Spleen (tissue), 13 donors: Measurements from ENCODE around the gene DPYSL5. TPM values are rescaled to one million over a fixed set of nuclear protein-coding genes. Genes with fewer than 3 reads are reported as not detected.

Experiments
- DNase-seq: peaks from one replicate; pipeline ENCODE4 v3.0.0-alpha.2; 2020
- H3K27ac ChIP-seq, 8 donors: fragments of 200-600 bp; sonication (generic) in 7 of 8; 1 replicate in 4 of 8; 2 replicates in 4 of 8; pipeline versions ENCODE4 v1.5.0 to v1.8.0; 2016 to 2021; ENCODE audit warnings: inconsistent platforms in 4 of 8, mild to moderate bottlenecking in 4 of 8, moderate library complexity in 1 of 8
- H3K27me3 ChIP-seq, 7 donors: fragments of 200-600 bp; sonication (generic) in 6 of 7; replicated peaks in 1 of 7; 1 replicate in 4 of 7; 2 replicates in 3 of 7; pipeline versions ENCODE4 v1.5.0 to v1.8.0; 2016 to 2021; ENCODE audit warnings: inconsistent platforms in 3 of 7, mild to moderate bottlenecking in 1 of 7
- H3K36me3 ChIP-seq, 6 donors: fragments of 200-600 bp; sonication (generic) in 5 of 6; 1 replicate in 4 of 6; 2 replicates in 2 of 6; pipeline versions ENCODE4 v1.5.0 to v1.8.0; 2016 to 2021; ENCODE audit warnings: inconsistent platforms in 2 of 6
- H3K4me1 ChIP-seq, 6 donors: fragments of 200-600 bp; sonication (generic) in 5 of 6; 1 replicate in 3 of 6; 2 replicates in 3 of 6; pipeline versions ENCODE4 v1.5.0 to v1.8.0; 2016 to 2021; ENCODE audit warnings: inconsistent platforms in 3 of 6
- H3K4me3 ChIP-seq, 8 donors: fragments of 200-600 bp; sonication (generic) in 7 of 8; 1 replicate in 4 of 8; 2 replicates in 4 of 8; pipeline versions ENCODE4 v1.5.0 to v1.8.0; 2016 to 2021; ENCODE audit warnings: inconsistent platforms in 4 of 8, mild to moderate bottlenecking in 4 of 8, moderate library complexity in 2 of 8
- H3K9me3 ChIP-seq, 8 donors: fragments of 200-600 bp; sonication (generic) in 7 of 8; 1 replicate in 4 of 8; 2 replicates in 4 of 8; pipeline versions ENCODE4 v1.5.0 to v1.8.0; 2016 to 2021; ENCODE audit warnings: inconsistent platforms in 4 of 8
- CTCF ChIP-seq, 11 experiments: fragments of 200-600 bp in 7 of 11; fragments of 450-650 bp in 4 of 11; sonication (generic) in 4 of 11; IDR thresholded peaks in 8 of 11; conservative IDR thresholded peaks in 3 of 11; 1 replicate in 7 of 11; 2 replicates in 4 of 11; pipeline versions ENCODE4 v1.4.0 to v1.8.0; 2016 to 2021; ENCODE audit warnings: antibody characterized with exemption in 11 of 11, inconsistent platforms in 4 of 11, mild to moderate bottlenecking in 1 of 11
- POLR2A ChIP-seq, 3 donors: fragments of 450-650 bp; IDR thresholded peaks; one replicate each; pipeline ENCODE4 v1.5.1; 2017; ENCODE audit warnings: antibody characterized with exemption in 3 of 3, mild to moderate bottlenecking in 1 of 3
- POLR2AphosphoS5 ChIP-seq, 3 donors: sonication (generic); formaldehyde crosslinking; IDR thresholded peaks; one replicate each; pipeline ENCODE4 v1.5.1; 2017; ENCODE audit warnings: antibody characterized with exemption in 3 of 3
- WGBS, 5 donors: extraction: QIAGEN DNeasy Blood & Tissue Kit in 3 of 5; methylation state at CpG; one replicate each; pipeline versions ENCODE4 v1.1.5 to v1.1.7; 2013 to 2018; 5-methylcytosine and 5-hydroxymethylcytosine counted together
- intact Hi-C: fragments of 100-400 bp; cut with DNase I; formaldehyde crosslinking; loops from one replicate; pipeline ENCODE4 v1.15.0; 2023; ENCODE audit warnings: low total_unique reads
- long read RNA-seq, 2 donors: transcript quantifications; one replicate each; lab custom pipeline, GENCODE V29; 2026
- polyA plus RNA-seq, 3 donors: library from polyadenylated mRNA; stranded (reverse); fragments of 200-250 nt; gene quantifications; one replicate each; pipeline ENCODE4 v1.2.1, GENCODE V29; 2013
- total RNA-seq, 7 donors: library from RNA; depleted of rRNA in 3 of 7; stranded (reverse); fragments of >200 nt in 3 of 7; fragmentation: NEBNext Ultra II Directional in 4 of 7; extraction: Animal tissue kit (Norgen Biotek cat#: 25700) in 4 of 7; gene quantifications; one replicate each; pipeline versions ENCODE4 v1.1.0 to v1.2.1, GENCODE V29; 2016 to 2021
- donor health status: healthy with polysubstance abuse.
- donor health status: DM: no; HTN: no; CAD: no; lungs with moderate emphysema.
- donor health status: DM: no; HTN: no; CAD: no.
- donor health status: Bipolar disorder and iron deficiency.
- donor health status: healthy.
- donor health status: DM: no; HTN: no; CAD: no.
- donor health status: DM: yes; HTN: yes; CAD: no.

Gene DPYSL5
- total RNA-seq (under 1 TPM in 1 of 7 donors, not detected in 6; 0.07 TPM), polyA plus RNA-seq (under 1 TPM in 2 of 3 donors, not detected in 1; 0.02 TPM)
- long read RNA-seq, donor 1, partial matches to known transcripts = 0 of 7 reads
- long read RNA-seq, donor 1, other reads (novel, unspliced or antisense) = 7 of 7 reads
- long read RNA-seq, donor 2 = 0 reads

- H3K4me1 ChIP-seq = peaks cover 35 to 47% (median 39%) of the 10 kb centered on the region in 6 donors
- peaks cover 17 to 98% (median 65%) of the 10 kb centered on the region in 7 donors for H3K27me3 ChIP-seq
- no peak within 1 kb of the TSS for H3K27ac ChIP-seq
- intact Hi-C loops = loop anchor here (2.0 kb wide), 1 partner anchor 95 kb away; no protein-coding TSS in a partner anchor
- WGBS, 5 donors = 0 to 1% (median 1%) methylated on average over 4 to 83 of the region's 83 CpGs
- peak within 1 kb of the TSS; percentile 12 to 70 (median 39) for H3K4me3 ChIP-seq
- no peak for TF ChIP-seq POLR2AphosphoS5 (IDR thresholded peaks at IDR 0.05)
- TF ChIP-seq CTCF (IDR thresholded peaks at IDR 0.05 in 8 of 11, conservative IDR thresholded peaks at IDR 0.05 in 3 of 11) = no peak
- no peak for TF ChIP-seq POLR2A (IDR thresholded peaks at IDR 0.05)
- H3K9me3 ChIP-seq = no peaks in the 10 kb centered on the region
- no peak for DNase-seq
- H3K36me3 ChIP-seq = no peaks in the 10 kb centered on the region
These were observed at the start of gene DPYSL5 for GRCh38 chr2:26847655-26848335. Gene DPYSL5 (plus strand): TSS chr2:26848132. CDS start chr2:26898500, 50,368 bp downstream.

GRCh38 chr2:26801328-26801727 lies 46.6 kb upstream of the DPYSL5 start:
- Histone ChIP-seq H3K27me3 (no peaks in the 10 kb centered on the region), H3K4me3 (no peak overlapping the region), H3K36me3 (peaks cover 0 to 5% (median 0%) of the 10 kb centered on the region in 6 donors), H3K9me3 (no peaks in the 10 kb centered on the region), H3K4me1 (no peaks in the 10 kb centered on the region), H3K27ac (no peak overlapping the region)
- 71 to 92% (median 84%) methylated on average over 4 of the region's 4 CpGs for WGBS, 5 donors
- intact Hi-C loops = no loop called here
- DNase-seq = no peak
- TF ChIP-seq CTCF (IDR thresholded peaks at IDR 0.05 in 8 of 11, conservative IDR thresholded peaks at IDR 0.05 in 3 of 11) (no peak), POLR2AphosphoS5 (IDR thresholded peaks at IDR 0.05) (no peak), POLR2A (IDR thresholded peaks at IDR 0.05) (no peak)

GRCh38 chr2:26801796-26802195 lies 46.1 kb upstream of the DPYSL5 start:
- intact Hi-C loops = no loop called here
- 95 to 99% (median 98%) methylated on average over 7 of the region's 7 CpGs for WGBS, 5 donors

More at GRCh38 chr2:26801796-26802195, 46.1 kb upstream of the DPYSL5 start:
- TF ChIP-seq POLR2AphosphoS5 (IDR thresholded peaks at IDR 0.05) (no peak), POLR2A (IDR thresholded peaks at IDR 0.05) (no peak), CTCF (IDR thresholded peaks at IDR 0.05 in 8 of 11, conservative IDR thresholded peaks at IDR 0.05 in 3 of 11) (no peak)
- no peaks in the 10 kb centered on the region for H3K9me3 ChIP-seq
- no peaks in the 10 kb centered on the region for H3K27me3 ChIP-seq
- no peak for DNase-seq
- no peak overlapping the region for H3K4me3 ChIP-seq
- H3K4me1 ChIP-seq = no peaks in the 10 kb centered on the region
- peaks cover 0 to 5% (median 0%) of the 10 kb centered on the region in 6 donors for H3K36me3 ChIP-seq
- H3K27ac ChIP-seq = no peak overlapping the region
